HepG2 (cell line): Measurements from ENCODE around the gene CPB2. TPM values are rescaled to one million over a fixed set of nuclear protein-coding genes. Genes with fewer than 3 reads are reported as not detected.

ENCODE experiments used
- ATAC-seq: fragments of 200-7000 bp; cut with Tn5 transposase; 3 replicates; pipeline ENCODE4 v1.9.1; 2020; ENCODE audit warnings: mild to moderate bottlenecking, moderate library complexity
- BruUV-seq: library from RNA; stranded (reverse); fragments of 400-500 nt; replicated peaks from 2 replicates; lab custom pipeline; 2021; lab: Mats Ljungman, UMichigan
- CTCF ChIA-PET: fragments of 300-600 bp; formaldehyde crosslinking; extraction: SDS; loops from one replicate; lab custom pipeline; 2021; ENCODE audit warnings: low total read pairs, inconsistent platforms, low intra/inter-chr PET ratio; lab: Yijun Ruan, JAX
- POLR2A ChIA-PET: fragments of 350-600 bp; sonication (Branson Sonifier 250); formaldehyde crosslinking; loops from one replicate; lab custom pipeline; 2020; ENCODE audit warnings: antibody characterized with exemption, inconsistent platforms; lab: Yijun Ruan, JAX
- DNase-seq: peaks from one replicate; pipeline ENCODE4 v3.0.0-alpha.2; 2015; ENCODE audit warnings: low spot score
- FAIRE-seq: peaks from 3 replicates; lab custom pipeline; 2011; peaks lifted over from hg19 to GRCh38; lab: Jason Lieb, UNC
- H2AFZ ChIP-seq: one replicate; pipeline ENCODE4 v1.6.1; 2011; ENCODE audit warnings: low read length, inconsistent platforms
- H3K27ac ChIP-seq: fragments of 300-600 bp; 3 replicates; pipeline ENCODE4 v1.8.0; 2011; ENCODE audit warnings: mixed run types, mild to moderate bottlenecking, mixed read lengths, low read length, inconsistent platforms; ENCODE audit not compliant: insufficient read depth; ENCODE audit errors: extremely low read length
- H3K27me3 ChIP-seq, 2 experiments: fragments of 200-600 bp in 1 of 2; 2 replicates in 1 of 2; 3 replicates in 1 of 2; pipeline versions ENCODE4 v1.6.0 to v1.8.0; 2011; ENCODE audit warnings: low read length in 2 of 2, mild to moderate bottlenecking in 2 of 2, moderate library complexity in 2 of 2, inconsistent platforms in 1 of 2; ENCODE audit not compliant: insufficient read depth in 2 of 2, control insufficient read depth in 1 of 2
- H3K36me3 ChIP-seq, 2 experiments: fragments of 200-600 bp in 1 of 2; replicated peaks in 1 of 2; 2 replicates in 1 of 2; 3 replicates in 1 of 2; pipeline versions ENCODE4 v1.5.1 to v1.8.0; 2011; ENCODE audit warnings: low read length in 2 of 2, inconsistent platforms in 1 of 2; ENCODE audit not compliant: insufficient read depth in 2 of 2, control insufficient read depth in 1 of 2
- H3K4me1 ChIP-seq: 2 replicates; pipeline ENCODE4 v1.5.1; 2012; ENCODE audit warnings: low read length, inconsistent platforms; ENCODE audit not compliant: insufficient read depth
- H3K4me2 ChIP-seq: 2 replicates; pipeline ENCODE4 v1.6.0; 2011; ENCODE audit warnings: low read depth, low read length, inconsistent platforms
- H3K4me3 ChIP-seq, 3 experiments: fragments of 200-600 bp in 1 of 3; sonication (generic), shearing (Covaris generic) in 1 of 3; replicated peaks in 1 of 3; 2 replicates each; pipeline ENCODE4 v1.5.1; 2011 to 2016; ENCODE audit warnings: low read length in 3 of 3, inconsistent platforms in 2 of 3, low read depth in 2 of 3, mild to moderate bottlenecking in 2 of 3, control low read depth in 1 of 3, mixed read lengths in 1 of 3; ENCODE audit not compliant: insufficient read depth in 1 of 3
- H3K79me2 ChIP-seq: one replicate; pipeline ENCODE4 v1.6.1; 2011; ENCODE audit warnings: low read length, inconsistent platforms; ENCODE audit not compliant: insufficient read depth
- H3K9ac ChIP-seq: 2 replicates; pipeline ENCODE4 v1.6.0; 2011; ENCODE audit warnings: mild to moderate bottlenecking, low read depth, low read length, inconsistent platforms; ENCODE audit not compliant: insufficient read depth
- H3K9me3 ChIP-seq: 2 replicates; pipeline ENCODE4 v1.5.1; 2012; ENCODE audit warnings: mild to moderate bottlenecking, low read length
- H4K20me1 ChIP-seq: 2 replicates; pipeline ENCODE4 v1.6.0; 2011; ENCODE audit warnings: inconsistent platforms, mild to moderate bottlenecking, low read length, moderate library complexity; ENCODE audit not compliant: insufficient read depth
- HIC2 ChIP-seq: sonication (generic); formaldehyde crosslinking; IDR thresholded peaks from 2 replicates; pipeline ENCODE4 v1.9.0; 2022; ENCODE audit warnings: low read depth, missing genetic modification reagents
- PATZ1 ChIP-seq: sonication (generic); formaldehyde crosslinking; IDR thresholded peaks from 2 replicates; pipeline ENCODE4 v1.4.0; 2020; ENCODE audit warnings: missing genetic modification reagents
- PRDM4 ChIP-seq: sonication (generic); formaldehyde crosslinking; IDR thresholded peaks from 2 replicates; pipeline ENCODE4 v1.9.0; 2021; ENCODE audit warnings: missing genetic modification reagents, borderline replicate concordance
- TRIM22 ChIP-seq: fragments of 450-650 bp; IDR thresholded peaks from 2 replicates; pipeline ENCODE4 v1.6.1; 2017
- ZNF563 ChIP-seq: sonication (generic); formaldehyde crosslinking; IDR thresholded peaks from 2 replicates; pipeline ENCODE4 v1.8.0; 2022; ENCODE audit warnings: mild to moderate bottlenecking, moderate library complexity, missing genetic modification reagents
- WGBS: methylation state at CpG from one replicate; pipeline ENCODE4 v1.1.6; 2017; ENCODE audit warnings: low lambda C conversion rate; 5-methylcytosine and 5-hydroxymethylcytosine counted together
- in situ Hi-C: cut with HindIII; loops from 2 replicates; pipeline ENCODE4 v1.10.0; 2017; ENCODE audit warnings: low pct_unique_long_range_greater_than_20kb; ENCODE audit not compliant: extremely low pct_ligation_motif_present
- intact Hi-C: fragments of 100-400 bp; cut with micrococcal nuclease; formaldehyde crosslinking; loops from one replicate; pipeline ENCODE4 v1.10.0; 2022; ENCODE audit not compliant: unreplicated experiment
- polyA plus RNA-seq, 8 experiments: library from polyadenylated mRNA; depleted of rRNA in 3 of 8; stranded (reverse) in 7 of 8; unstranded in 1 of 8; fragments of >200 nt; fragmentation: Illumina TruSeq in 4 of 8; extraction: Trizol in 4 of 8; gene quantifications; 2 replicates each; pipeline versions ENCODE4 v1.2.1 to v1.2.3, GENCODE V29; 2011 to 2016; ENCODE audit warnings: low read depth in 4 of 8, missing spikeins in 1 of 8, mixed read lengths in 1 of 8; ENCODE audit not compliant: insufficient read depth in 1 of 8
- total RNA-seq, 5 experiments: library from RNA; depleted of rRNA; stranded (reverse); fragments of >200 nt; fragmentation: Illumina TruSeq; extraction: Trizol; gene quantifications; 2 replicates each; pipeline ENCODE4 v1.2.3, GENCODE V29; 2016; ENCODE audit warnings: low read depth in 1 of 5

The CPB2 gene
- total and polyA plus RNA-seq, 2 of the 13 experiments (the other 11 are each of a cell fraction or from before 2014, with no cell fraction given) = 125 to 140 TPM

GRCh38 chr13:46086421-46086922 lies 18.4 kb downstream of the CPB2 start:
- Histone ChIP-seq H3K27me3 (no peaks in the 10 kb centered on the region), H3K27ac (no peak overlapping the region), H3K4me1 (no peaks in the 10 kb centered on the region), H2AFZ (no peak overlapping the region), H3K79me2 (peaks cover 14% of the 10 kb centered on the region), H3K36me3 (peaks cover 13 to 55% of the 10 kb centered on the region in 2 experiments), H4K20me1 (no peaks in the 10 kb centered on the region), H3K9ac (no peak overlapping the region), H3K9me3 (no peaks in the 10 kb centered on the region), H3K4me3 (no peak overlapping the region), H3K4me2 (no peak overlapping the region)
- in situ Hi-C loops = no loop called here
- no peak for DNase-seq
- BruUV-seq = no TSS peak
- ChIA-PET CTCF (no interaction called here), POLR2A (no interaction called here)
- TF ChIP-seq PATZ1 (CRISPR knock-in tag) = no peak
- TF ChIP-seq HIC2 (CRISPR knock-in tag) = no peak
- no peak for TF ChIP-seq PRDM4
- no peak for TF ChIP-seq ZNF563 (CRISPR knock-in tag)
- no peak for TF ChIP-seq TRIM22
- intact Hi-C loops = no loop called here
- WGBS = 97% methylated on average over 6 of the region's 12 CpGs
- FAIRE-seq = no peak
- no peak for ATAC-seq
